COR-L47 (cell line): Measurements from ENCODE around the gene CCDC148.

Experiments
- DNase-seq: peaks from one replicate; lab custom pipeline; 2025; lab: John Stamatoyannopoulos, UW

Gene CCDC148

DNA sequence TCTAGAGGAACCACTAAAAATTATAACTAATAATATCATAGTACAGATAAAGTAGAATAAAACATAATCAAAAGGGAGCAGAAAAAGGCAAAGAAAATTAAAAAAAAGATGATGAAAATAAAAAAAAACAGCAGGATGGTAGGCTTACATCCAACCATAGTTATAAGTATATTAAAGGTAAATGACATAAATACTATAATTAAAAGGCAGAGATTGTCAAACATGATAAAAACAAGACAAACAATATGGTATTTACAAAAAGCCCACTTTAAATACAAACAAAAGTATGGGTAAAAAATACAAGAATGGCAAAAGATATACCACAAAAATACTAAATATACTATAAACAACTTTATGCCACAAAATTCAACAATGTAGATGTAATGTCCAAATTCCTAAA lies 24.4 kb downstream of the CCDC148 start:
- no peak for DNase-seq

DNA sequence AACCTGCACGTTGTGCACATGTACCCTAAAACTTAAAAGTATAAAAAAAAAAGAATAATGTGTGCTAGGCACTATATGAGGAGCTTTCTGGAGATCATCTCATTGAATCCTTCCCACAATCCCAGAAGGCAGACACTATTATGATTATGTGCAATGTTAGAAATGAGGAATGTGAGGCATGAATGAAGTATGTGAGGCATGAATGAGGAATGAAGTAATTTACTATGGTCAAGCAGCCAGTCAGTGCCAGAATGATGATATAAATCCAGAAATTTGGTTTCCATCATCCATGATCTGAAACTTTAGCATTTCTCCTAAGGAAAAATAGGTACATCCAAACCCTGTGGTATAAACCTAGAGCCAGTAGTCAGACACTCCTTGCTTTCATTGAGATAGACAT lies 42.0 kb downstream of the CCDC148 start:
- no peak for DNase-seq

DNA sequence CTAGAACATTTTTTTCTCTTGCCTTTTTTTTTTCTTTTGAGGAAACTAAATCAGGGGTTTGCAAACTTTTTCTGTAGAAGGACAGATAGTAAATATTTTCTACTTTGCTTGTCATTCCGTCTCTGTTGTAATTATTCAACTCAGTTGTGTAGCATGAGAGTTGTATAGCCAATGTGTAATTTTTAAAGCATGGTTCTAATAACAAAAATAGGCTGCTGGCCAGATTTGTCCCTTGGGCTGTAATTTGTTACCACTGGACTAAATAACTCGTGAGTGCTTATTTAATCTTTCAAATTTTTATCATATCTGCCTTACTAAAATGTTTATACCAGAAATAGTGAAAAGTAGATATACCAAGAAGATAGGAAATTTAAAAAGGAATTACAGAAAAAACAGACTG lies 43.0 kb downstream of the CCDC148 start:
- DNase-seq: no peak

DNA sequence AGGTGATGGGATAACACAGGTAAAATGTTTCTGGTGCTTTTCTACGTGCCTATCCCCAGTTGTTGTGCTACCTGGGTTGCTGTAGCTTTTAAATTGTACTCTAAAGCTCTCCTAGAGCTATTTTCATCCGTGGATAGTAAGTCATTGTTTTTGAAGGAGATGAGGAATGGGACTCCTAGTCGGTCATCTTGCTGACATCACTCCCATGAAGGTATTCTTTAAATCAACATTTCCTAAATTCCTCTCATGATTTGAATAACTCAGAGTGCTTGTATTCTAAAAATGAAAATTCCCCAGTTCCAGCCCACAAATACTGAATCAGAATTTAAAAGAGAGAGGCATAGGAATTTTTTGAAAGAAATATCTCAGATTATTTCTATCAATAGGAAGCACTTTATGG lies 44.3 kb downstream of the CCDC148 start:
- no peak for DNase-seq

DNA sequence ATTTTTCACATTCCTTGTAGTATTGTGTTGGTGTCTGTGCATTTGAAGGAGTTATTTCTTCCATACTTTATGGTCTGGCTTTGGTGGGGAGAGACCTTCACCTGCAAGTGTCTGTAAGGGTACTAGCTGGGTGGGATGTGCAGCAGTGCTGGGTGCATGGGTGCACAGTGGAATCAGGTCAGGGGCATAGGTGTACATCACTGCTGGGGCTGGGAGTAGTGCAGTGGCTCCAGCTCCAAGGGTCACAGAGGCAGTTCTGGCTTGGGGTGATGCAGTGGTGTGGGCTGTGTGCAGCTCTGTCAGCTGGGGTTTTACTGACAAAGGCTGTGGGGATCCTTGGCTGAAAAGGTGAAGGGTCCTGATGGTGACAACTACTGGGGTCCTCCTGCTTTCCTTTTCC lies 44.8 kb downstream of the CCDC148 start:
- DNase-seq: no peak

DNA sequence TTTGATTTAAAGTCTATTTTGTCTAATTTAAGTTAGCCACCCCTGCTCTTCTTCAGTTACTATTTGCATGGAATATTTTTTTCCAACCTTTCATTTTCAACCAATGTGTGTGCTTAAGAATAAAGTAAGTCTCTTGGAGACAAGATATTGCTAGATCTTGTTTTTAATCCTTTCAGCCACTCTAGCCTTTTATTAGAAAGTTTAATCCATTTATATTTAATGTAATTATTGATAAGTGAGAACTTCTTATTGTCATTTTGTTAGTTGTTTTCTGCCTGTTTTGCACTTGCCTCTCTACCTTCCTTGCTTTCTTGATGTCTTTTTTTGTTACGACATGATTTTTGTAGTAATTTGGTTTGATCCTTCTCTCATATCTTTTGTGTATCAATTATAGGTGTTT lies 46.4 kb downstream of the CCDC148 start:
- no peak for DNase-seq

DNA sequence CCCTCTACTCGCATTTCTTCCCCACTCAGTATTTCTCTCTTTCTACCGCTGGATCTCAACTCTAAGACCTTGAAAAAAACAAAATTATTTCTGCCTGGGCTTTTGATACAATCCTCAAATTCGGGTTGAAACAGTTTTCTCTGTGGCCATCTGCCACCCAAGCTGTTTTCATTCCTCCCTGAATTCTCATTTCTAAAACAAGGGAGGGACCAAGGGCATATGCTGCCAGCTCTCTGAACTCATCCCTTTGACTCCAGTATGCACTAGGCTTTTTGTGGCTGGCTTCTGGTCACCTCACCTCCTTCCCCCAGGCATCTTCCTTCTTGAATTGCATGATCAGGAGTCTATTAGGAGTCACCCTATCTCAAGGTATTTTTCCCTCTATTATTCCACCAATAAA lies 49.5 kb downstream of the CCDC148 start:
- DNase-seq: no peak

DNA sequence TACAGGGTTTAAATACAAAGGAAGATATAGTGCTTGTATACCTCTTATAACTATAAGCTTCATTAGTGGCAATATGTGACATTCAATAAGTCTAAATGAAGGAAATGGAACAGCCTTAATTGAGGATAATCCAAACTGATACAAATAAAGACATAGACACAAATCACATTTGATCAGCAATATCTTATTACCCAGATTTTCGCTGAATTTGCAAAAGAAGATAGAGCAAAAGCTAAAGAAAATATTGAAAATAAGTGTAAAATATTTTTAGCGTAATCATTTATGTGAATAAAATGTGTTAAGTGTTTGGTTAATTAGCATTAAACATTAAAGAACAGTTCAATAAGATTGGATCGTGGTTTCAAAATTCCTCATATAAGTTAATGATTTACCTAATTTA lies 51.2 kb downstream of the CCDC148 start:
- no peak for DNase-seq

DNA sequence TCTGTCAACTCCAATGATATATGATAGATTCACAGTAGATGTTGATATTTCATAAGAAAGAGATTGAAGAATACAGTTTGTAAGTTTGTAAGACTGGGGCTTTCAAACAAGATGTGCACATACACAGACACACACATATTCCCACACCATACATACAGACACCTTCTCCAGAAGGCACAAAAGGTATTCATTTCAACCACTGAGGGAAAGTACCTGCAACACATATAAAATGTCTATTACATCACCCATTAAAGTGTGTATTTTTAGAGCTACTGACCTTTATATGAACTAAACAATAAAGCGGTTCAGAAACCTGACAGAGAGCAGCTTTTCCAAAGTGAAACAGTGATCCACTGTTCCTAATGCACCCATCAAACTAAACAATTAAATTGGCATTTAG lies 53.3 kb downstream of the CCDC148 start:
- DNase-seq: no peak

DNA sequence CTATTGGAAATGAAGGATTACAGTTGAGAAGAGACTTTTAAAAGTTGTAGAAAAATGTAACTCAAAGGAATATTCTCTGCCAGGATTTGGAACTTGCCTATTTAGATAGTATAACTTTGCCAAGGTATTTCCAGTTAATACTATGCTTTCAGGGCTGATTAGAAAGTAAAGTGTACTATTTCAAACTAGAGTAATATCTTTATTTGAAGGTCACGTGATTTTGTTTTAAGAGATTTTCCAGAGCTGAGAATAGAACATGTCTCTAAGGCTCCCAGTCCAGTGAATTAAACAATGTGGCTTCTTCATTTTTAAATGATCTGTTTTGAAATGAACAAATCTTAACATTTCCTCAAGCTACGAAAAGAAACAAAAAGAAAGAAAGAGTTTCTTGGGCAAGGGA lies 53.9 kb downstream of the CCDC148 start:
- DNase-seq: no peak

DNA sequence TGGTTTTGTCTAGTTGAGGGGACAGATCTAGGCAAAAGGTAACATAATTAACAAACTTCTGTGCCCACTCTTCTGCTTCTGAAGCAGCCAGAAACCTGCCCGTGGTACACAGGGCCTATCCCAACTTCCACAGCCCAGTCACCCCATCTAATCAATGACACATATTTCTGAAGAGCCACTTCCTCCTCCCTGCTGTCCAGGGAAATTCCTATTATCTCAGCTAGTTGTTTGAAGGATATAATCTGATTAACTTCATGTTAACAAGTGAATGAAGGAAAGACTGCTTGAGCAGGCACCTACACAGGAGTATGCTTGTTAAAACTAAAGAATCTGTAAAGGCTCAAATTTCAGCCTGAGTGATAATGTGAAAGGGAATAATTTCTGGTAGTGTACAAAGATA lies 61.4 kb downstream of the CCDC148 start:
- no peak for DNase-seq

DNA sequence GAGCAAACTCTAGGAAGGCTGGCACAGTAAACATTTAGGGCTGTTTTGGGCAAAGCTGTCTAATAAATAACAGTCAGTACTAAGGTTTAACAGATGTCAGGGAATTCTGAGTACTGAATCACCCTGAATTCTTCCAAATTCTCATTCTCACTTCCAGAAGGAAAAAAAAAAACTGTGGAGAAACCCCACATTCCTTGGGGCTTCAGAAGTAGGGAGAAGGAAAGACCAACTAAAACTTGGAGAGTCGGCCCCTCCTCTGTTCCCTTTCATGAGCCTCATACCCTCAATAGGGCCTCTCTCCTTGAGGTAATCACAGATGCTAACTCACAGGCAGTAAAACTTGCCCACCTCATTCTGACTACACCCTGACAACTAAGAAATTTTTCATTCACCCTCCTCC lies 62.1 kb downstream of the CCDC148 start:
- DNase-seq: no peak

DNA sequence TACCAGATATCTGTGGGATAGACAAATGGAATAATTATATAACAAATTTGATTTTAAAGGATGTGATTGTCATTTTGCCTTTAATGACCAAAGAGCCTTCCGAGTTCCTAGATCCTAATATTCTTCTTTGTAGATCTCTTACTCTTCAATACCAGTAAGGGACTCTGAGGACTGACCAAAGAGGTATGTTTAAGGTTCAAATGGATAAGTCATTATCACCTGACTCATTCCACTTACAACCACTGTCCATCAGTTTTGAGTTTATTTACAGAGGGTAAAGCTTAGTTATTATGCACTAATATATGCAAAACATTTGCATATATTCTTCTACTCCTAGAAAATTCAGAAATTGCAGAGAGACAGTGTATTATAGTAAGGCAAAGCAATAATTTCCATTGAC lies 62.7 kb downstream of the CCDC148 start:
- no peak for DNase-seq

DNA sequence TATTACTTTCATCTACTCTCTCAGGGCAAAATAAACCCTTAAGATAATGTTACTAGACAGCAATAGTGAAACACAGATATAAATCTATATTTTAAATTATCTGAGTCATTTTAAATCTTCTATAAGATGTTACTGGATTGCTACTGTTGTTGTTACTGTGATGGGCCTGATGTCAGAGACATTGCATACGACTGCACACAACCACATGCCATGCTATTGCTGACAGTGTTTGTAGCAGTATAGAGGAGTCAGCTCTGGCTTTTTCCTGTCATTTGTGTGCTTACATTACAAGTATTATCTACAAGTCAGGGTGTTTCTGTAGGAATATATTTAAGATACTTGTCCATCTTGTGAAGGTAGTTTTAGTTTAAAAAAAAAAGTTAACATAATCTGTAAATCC lies 63.9 kb downstream of the CCDC148 start:
- no peak for DNase-seq

DNA sequence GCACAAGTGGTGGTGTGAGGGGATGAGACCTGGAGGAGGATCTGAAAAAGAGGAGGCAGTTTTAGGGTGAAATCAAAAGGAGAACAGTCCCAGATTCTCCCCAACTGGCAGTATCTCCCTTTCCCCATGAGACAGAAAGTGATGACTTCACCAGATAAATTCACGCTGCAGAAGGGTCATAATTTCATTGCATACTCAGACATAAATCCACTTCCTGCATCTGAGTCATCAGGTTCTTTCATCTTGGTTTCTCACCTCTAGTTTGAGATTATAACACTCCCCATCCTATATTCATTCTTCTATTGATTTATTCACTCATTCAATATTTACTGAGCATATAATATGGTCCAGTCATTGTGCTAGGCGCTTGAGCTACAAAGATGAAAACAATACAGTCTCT lies 64.7 kb downstream of the CCDC148 start:
- no peak for DNase-seq

DNA sequence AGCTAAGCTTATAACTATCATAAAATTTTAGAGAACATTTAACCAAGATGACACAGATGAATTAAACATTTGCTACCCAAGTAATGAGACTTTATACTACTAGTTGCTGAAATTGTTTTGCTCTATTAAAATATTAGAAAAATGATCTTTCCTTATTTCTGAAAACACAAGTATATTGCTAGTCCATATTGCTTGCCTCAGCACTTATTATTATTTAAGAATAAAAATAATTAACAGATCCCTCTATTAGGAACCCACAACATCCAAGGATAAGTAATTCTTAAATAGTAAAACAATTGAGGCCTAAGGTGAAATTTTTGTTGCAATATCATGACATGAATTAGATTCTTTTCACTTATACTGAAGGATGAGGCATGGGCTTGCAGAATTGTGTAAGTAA lies 65.2 kb downstream of the CCDC148 start:
- DNase-seq: no peak

DNA sequence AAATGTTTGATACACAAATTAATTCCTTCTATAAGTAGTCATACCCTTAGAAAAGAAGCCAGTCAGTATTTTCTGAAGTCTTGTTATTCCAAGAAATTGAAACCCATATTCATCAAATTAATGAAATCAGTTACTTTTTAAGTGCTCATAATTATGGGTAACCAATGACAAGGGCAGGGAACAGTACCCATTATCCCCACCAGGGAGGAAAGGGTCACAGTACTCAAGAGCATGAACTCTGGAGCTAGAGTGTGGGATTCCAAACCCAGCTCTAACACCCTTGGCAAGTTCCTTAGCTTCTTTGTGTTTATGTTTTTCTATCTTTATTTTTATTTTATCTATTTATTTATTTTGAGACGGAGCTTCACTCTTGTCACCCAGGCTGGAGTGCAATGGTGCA lies 68.4 kb downstream of the CCDC148 start:
- DNase-seq: no peak

DNA sequence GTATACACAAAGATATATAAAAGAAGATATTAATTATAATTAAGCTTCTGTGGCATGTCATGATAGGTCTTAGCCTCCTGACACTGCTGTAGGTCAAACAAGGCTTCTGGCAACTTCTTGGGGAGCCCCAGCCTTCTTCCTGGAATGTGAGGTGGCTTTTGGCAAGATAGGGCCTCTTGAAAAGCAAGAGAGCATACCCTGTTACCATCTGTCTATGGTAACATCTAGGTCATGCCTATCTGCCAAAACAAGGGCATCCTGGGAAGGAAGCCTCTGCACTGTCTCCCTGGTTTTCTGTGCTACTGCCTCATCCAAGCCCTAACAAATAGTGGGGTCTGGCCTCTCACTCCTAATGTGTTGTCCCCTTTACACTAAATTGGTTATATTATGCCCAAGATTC lies 70.9 kb downstream of the CCDC148 start:
- DNase-seq: no peak

DNA sequence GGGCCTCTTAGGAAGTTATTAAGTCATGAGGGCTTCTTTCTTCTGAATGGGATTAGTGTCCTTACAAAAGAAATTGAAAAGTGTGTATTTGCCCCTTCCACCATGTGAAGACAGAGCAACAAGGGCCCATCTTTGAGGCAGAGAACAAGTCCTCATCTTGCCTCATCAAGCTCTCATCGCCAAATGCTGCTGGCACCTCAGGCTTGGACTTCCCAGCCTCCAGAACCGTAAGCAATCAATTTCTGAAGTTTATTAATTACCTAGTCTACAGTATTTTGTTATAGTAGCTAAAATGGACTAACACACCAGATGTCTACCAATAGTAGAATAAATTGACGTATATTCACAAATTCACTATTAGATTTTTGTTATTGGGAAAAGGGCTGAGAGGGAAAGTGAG lies 74.6 kb downstream of the CCDC148 start:
- no peak for DNase-seq

DNA sequence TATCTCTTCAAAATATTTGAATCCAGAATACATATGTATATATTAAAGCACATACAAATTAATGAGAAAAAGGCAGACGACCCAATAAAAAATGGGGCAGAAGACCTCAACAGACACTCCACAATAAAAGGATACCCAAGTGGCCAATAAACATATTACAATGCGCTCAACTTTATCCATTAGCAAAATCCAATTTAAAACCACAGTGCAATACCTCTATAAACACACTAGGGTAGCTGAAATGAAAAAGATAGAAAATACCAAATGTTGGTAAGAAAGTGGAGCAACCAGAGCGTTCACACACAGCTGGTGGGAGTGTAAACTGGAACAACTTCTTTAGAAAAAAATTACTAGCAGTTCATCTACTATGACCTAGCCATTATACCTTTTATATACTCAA lies 75.3 kb downstream of the CCDC148 start:
- no peak for DNase-seq

DNA sequence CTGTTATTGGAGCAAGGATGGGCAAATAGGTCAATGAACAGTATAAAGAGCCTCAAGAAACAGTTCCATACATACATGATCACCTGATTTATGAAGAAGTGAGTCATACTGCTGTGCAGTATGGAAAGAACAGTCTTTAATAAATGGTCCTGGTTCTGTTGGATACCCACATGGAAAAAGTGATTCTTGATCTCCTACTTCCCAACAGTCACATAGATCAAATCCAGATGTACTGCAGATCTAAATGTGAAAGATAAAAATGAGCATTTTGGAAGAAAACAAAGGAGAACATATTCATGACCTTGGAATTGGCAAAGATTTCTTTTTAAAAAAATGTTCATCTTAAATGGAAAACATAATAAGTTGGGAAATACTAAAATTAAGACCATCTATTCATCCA lies 75.8 kb downstream of the CCDC148 start:
- no peak for DNase-seq

DNA sequence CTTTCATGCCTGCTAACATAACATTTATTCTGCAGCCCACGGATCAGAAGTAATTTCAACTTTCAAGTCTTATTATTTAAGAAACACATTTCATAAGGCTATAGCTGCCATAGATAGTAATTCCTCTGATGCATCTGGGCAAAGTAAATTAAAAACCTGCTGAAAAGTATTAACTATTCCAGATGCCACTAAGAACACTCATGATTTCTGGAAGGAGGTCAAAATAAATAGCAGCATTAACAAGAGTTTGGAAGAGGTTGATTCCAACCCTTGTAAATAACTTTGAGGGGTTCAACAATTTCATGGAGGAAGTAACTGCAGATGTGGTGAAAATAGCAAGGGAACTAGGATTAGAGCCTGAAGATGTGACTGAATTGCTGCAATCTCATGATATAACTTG lies 77.6 kb downstream of the CCDC148 start:
- no peak for DNase-seq

DNA sequence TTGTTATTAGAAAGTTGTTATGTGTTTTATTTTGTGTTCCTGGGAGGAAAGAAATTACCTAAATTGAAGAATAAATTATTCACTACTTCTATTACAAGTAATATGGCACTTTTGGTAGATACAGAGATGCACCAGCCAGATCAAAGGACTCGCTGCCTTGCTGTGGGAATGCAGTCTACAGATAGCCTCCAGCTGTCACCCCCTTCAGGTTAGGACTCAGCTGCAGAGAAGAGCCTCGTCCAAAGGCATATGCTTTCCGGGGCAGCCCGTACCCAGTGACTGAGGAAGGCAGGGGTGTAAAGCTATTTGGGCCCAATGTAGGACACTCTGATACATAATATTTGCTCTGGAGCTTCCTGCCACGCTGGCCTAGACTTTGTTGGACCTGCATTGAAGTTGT lies 90.2 kb downstream of the CCDC148 start:
- no peak for DNase-seq

DNA sequence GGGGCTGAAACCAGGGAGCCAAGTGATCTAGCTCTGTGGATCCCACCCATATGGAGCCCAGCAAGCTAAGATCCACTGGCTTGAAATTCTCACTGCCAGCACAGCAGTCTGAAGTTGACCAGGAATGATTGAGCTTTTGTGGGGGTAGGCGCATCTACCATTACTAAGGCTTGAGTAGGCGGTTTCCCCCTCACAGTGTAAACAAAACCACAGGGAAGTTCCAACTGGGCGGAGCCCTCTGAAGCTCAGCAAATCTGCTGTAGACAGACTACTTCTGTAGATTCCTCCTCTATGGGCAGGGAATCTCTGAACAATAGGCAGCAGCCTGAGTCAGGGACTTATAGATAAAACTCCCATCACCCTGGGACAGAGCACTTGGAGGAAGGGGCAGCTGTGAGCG lies 96.7 kb downstream of the CCDC148 start:
- DNase-seq: no peak

DNA sequence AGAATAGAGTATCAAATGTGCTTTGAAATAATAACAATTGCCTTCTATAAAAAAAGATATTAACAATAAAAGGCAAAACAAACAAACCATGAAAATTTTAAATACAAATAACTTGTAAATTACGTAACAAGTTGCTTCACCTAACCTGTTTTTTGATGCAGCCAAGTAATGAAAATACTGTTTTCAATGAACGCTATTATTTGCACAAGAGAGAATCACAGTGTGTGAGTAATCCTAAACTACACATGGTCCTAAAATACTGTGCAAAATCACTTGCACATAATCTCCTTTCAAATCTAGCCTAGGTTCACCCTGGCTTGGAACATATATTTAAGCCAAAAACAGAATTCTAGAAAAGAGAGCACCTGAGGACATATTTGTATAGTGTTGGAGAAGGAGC lies 98.9 kb downstream of the CCDC148 start:
- DNase-seq: no peak
